HuH-7.5 (cell line): ENCODE data around the gene KIF26B.

ENCODE experiments used
- DNase-seq: peaks from one replicate; pipeline ENCODE4 v3.0.0; 2011; ENCODE audit warnings: low spot score

The KIF26B gene

GRCh38 chr1:245172026-245172425, 17.2 kb downstream of the KIF26B start:
- no peak for DNase-seq

- DNase-seq: no peak
Measured at GRCh38 chr1:245172829-245173228, 18.0 kb downstream of the KIF26B start.

- no peak for DNase-seq
Measured at GRCh38 chr1:245173446-245174211, 18.8 kb downstream of the KIF26B start.

GRCh38 chr1:245177071-245177900, 22.5 kb downstream of the KIF26B start:
- DNase-seq: no peak

GRCh38 chr1:245179706-245180105, 24.9 kb downstream of the KIF26B start:
- no peak for DNase-seq

GRCh38 chr1:245180496-245181157, 25.8 kb downstream of the KIF26B start:
- DNase-seq: no peak

GRCh38 chr1:245181158-245181517, 26.4 kb downstream of the KIF26B start:
- DNase-seq: no peak

- no peak for DNase-seq
Measured at GRCh38 chr1:245182028-245182427, 27.2 kb downstream of the KIF26B start.

GRCh38 chr1:245183429-245183828, 28.6 kb downstream of the KIF26B start:
- no peak for DNase-seq

- no peak for DNase-seq
Measured at GRCh38 chr1:245184779-245185178, 30.0 kb downstream of the KIF26B start.

- no peak for DNase-seq
Measured at GRCh38 chr1:245188403-245188802, 33.6 kb downstream of the KIF26B start.

- DNase-seq: no peak
Measured at GRCh38 chr1:245195398-245195797, 40.6 kb downstream of the KIF26B start.

- DNase-seq: no peak
Measured at GRCh38 chr1:245197121-245197520, 42.3 kb downstream of the KIF26B start.

- DNase-seq: no peak
Measured at GRCh38 chr1:245197911-245198379, 43.2 kb downstream of the KIF26B start.

GRCh38 chr1:245198748-245199516, 44.1 kb downstream of the KIF26B start:
- no peak for DNase-seq

GRCh38 chr1:245200146-245200545, 45.4 kb downstream of the KIF26B start:
- DNase-seq: no peak

GRCh38 chr1:245201201-245201600, 46.4 kb downstream of the KIF26B start:
- DNase-seq: no peak

- DNase-seq: no peak
Measured at GRCh38 chr1:245201827-245202226, 47.0 kb downstream of the KIF26B start.

- no peak for DNase-seq
Measured at GRCh38 chr1:245205396-245205795, 50.6 kb downstream of the KIF26B start.

- no peak for DNase-seq
Measured at GRCh38 chr1:245205864-245206263, 51.1 kb downstream of the KIF26B start.

- no peak for DNase-seq
Measured at GRCh38 chr1:245207056-245207638, 52.4 kb downstream of the KIF26B start.

- no peak for DNase-seq
Measured at GRCh38 chr1:245207801-245208200, 53.0 kb downstream of the KIF26B start.
